Natural killer cell (primary cell): ENCODE data around the gene DDR1. TPM values are rescaled to one million over a fixed set of nuclear protein-coding genes. Genes with fewer than 3 reads are reported as not detected.

Source experiments
- ATAC-seq, 3 donors: fragments of 150-1000 bp in 2 of 3; fragments of 200-7000 bp in 1 of 3; cut with Tn5 transposase; 1 replicate in 1 of 3; 2 replicates in 2 of 3; pipeline ENCODE4 v1.10.0; 2021; ENCODE audit warnings: mild to moderate bottlenecking in 2 of 3, moderate library complexity in 2 of 3
- DNase-seq, 2 donors: peaks; one replicate each; pipeline versions ENCODE4 v3.0.0 to v3.0.0-alpha.2; 2013 to 2021; ENCODE audit warnings: mixed read lengths in 1 of 2
- H3K27ac ChIP-seq: one replicate; pipeline ENCODE4 v1.5.1; 2013; ENCODE audit warnings: mild to moderate bottlenecking, low read length
- H3K27me3 ChIP-seq: one replicate; pipeline ENCODE4 v1.6.1; 2013; ENCODE audit warnings: low read length; ENCODE audit not compliant: control insufficient read depth, insufficient read depth
- H3K36me3 ChIP-seq: one replicate; pipeline ENCODE4 v1.6.1; 2013; ENCODE audit warnings: low read length; ENCODE audit not compliant: control insufficient read depth, insufficient read depth
- H3K4me1 ChIP-seq: one replicate; pipeline ENCODE4 v1.6.1; 2013; ENCODE audit warnings: low read length; ENCODE audit not compliant: control insufficient read depth, insufficient read depth
- H3K4me3 ChIP-seq: one replicate; pipeline ENCODE4 v1.5.1; 2013; ENCODE audit warnings: low read length
- H3K9me3 ChIP-seq: one replicate; pipeline ENCODE4 v1.6.1; 2013; ENCODE audit warnings: low read length; ENCODE audit not compliant: control insufficient read depth, insufficient read depth
- H3K27ac Mint-ChIP-seq, 2 donors: one replicate each; pipeline ENCODE4 v1.8.0; 2022; ENCODE audit warnings: mild to moderate bottlenecking in 2 of 2, mixed read lengths in 2 of 2, moderate library complexity in 1 of 2
- H3K27me3 Mint-ChIP-seq, 2 donors: one replicate each; pipeline ENCODE4 v1.8.0; 2022; ENCODE audit warnings: low read depth in 2 of 2, mixed read lengths in 2 of 2
- H3K36me3 Mint-ChIP-seq: one replicate; pipeline ENCODE4 v1.8.0; 2022; ENCODE audit warnings: mixed read lengths
- H3K4me1 Mint-ChIP-seq, 2 donors: one replicate each; pipeline ENCODE4 v1.8.0; 2022; ENCODE audit warnings: mixed read lengths in 2 of 2
- H3K4me3 Mint-ChIP-seq: one replicate; pipeline ENCODE4 v1.8.0; 2022; ENCODE audit warnings: mild to moderate bottlenecking, moderate library complexity, mixed read lengths
- H3K9me3 Mint-ChIP-seq, 2 donors: one replicate each; pipeline ENCODE4 v1.8.0; 2022; ENCODE audit warnings: mixed read lengths in 2 of 2
- WGBS: methylation state at CpG from one replicate; pipeline ENCODE4 v1.1.7; 2013; ENCODE audit warnings: missing lambda C conversion rate; ENCODE audit not compliant: insufficient coverage; 5-methylcytosine and 5-hydroxymethylcytosine counted together
- intact Hi-C: fragments of 100-400 bp; cut with micrococcal nuclease; formaldehyde crosslinking; loops from one replicate; pipeline ENCODE4 v1.14.2; 2022
- total RNA-seq, 4 donors: library from RNA; stranded (reverse); fragments of 120-200 nt in 1 of 4; gene quantifications; one replicate each; pipeline versions ENCODE4 v1.2.3 to v1.2.4, GENCODE V29; 2013 to 2022
- TF ChIP-seq, protein P1 (sequence below): fragments of 200-600 bp; IDR thresholded peaks from one replicate; pipeline ENCODE4 v1.8.0; 2022; ENCODE audit warnings: antibody characterized with exemption

The DDR1 gene
- total RNA-seq, 3 donors from 2014 or later (not counting 1 experiment from before 2014, with no cell fraction given), result 2.6 to 7.4 (median 5.2) TPM

DNA sequence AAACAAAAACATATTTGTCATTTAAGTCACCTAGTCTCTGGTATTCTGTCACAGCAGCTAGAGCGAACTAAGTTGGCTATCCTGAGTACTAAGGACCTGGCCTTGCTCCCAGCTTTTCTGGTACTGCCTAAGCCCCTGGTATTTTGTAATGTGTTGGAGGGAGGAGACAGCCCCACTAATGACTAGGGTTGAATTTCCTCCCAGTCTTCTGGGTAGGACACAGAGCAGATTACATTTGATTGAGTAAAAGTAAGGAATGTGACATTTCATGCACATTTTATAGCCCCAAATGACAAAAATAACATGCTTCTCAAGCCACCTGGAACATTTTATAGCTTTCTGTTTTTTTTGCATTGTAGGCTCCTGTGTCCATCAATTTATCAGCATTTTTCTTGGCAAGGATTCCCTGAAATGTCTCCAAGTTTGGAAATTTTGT, 47.9 kb upstream of the DDR1 start:
- Mint-ChIP-seq H3K36me3 (no peaks in the 10 kb centered on the region), H3K4me1 (peaks cover 7 to 26% of the 10 kb centered on the region in 2 donors), H3K9me3 (no peaks in the 10 kb centered on the region), H3K27me3 (peaks cover 0 to 8% of the 10 kb centered on the region in 2 donors), H3K27ac (no peak overlapping the region), H3K4me3 (no peak overlapping the region)
- TF ChIP-seq, protein P1, sequence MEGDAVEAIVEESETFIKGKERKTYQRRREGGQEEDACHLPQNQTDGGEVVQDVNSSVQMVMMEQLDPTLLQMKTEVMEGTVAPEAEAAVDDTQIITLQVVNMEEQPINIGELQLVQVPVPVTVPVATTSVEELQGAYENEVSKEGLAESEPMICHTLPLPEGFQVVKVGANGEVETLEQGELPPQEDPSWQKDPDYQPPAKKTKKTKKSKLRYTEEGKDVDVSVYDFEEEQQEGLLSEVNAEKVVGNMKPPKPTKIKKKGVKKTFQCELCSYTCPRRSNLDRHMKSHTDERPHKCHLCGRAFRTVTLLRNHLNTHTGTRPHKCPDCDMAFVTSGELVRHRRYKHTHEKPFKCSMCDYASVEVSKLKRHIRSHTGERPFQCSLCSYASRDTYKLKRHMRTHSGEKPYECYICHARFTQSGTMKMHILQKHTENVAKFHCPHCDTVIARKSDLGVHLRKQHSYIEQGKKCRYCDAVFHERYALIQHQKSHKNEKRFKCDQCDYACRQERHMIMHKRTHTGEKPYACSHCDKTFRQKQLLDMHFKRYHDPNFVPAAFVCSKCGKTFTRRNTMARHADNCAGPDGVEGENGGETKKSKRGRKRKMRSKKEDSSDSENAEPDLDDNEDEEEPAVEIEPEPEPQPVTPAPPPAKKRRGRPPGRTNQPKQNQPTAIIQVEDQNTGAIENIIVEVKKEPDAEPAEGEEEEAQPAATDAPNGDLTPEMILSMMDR, result no peak
- Histone ChIP-seq H3K4me3 (no peak overlapping the region), H3K4me1 (peaks cover 28% of the 10 kb centered on the region), H3K27ac (no peak overlapping the region), H3K27me3 (no peaks in the 10 kb centered on the region), H3K9me3 (no peaks in the 10 kb centered on the region), H3K36me3 (no peaks in the 10 kb centered on the region)
- DNase-seq (no peak), ATAC-seq (no peak)
- intact Hi-C loops, result no loop called here
- no CpG with 5 or more reads among the region's 1 CpG for whole genome bisulfite sequencing

DNA sequence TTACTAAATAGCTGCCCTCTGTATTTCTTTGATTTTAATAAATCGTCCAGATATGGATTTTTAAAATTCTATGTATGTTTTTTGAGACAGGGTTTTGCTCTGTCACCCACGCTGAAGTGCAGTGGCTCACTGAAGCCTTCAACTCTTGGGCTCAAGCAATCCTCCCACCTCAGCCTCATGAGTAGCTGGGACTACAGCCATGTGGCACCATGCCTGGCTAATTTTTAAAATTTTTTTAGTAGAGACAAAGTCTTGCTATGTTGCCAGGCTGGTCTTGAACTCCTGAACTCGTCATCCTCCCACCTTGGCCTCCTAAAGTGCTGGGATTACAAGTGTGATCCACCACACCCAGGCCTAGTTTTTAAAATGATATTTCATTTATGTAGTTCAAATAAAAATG, 47.4 kb upstream of the DDR1 start:
- Mint-ChIP-seq H3K27me3 (peaks cover 0 to 4% of the 10 kb centered on the region in 2 donors), H3K9me3 (no peaks in the 10 kb centered on the region), H3K36me3 (no peaks in the 10 kb centered on the region), H3K4me3 (no peak overlapping the region), H3K4me1 (peaks cover 12 to 27% of the 10 kb centered on the region in 2 donors), H3K27ac (no peak overlapping the region)
- no peaks in the 10 kb centered on the region for H3K36me3 ChIP-seq
- DNase-seq (no peak), ATAC-seq (no peak)
- no peaks in the 10 kb centered on the region for H3K27me3 ChIP-seq
- no peaks in the 10 kb centered on the region for H3K9me3 ChIP-seq
- intact Hi-C loops, result no loop called here
- no peak overlapping the region for H3K27ac ChIP-seq
- peaks cover 32% of the 10 kb centered on the region for H3K4me1 ChIP-seq
- no peak overlapping the region for H3K4me3 ChIP-seq
- WGBS, result 88% methylated on average over 2 of the region's 3 CpGs
- TF ChIP-seq, protein P1, result no peak

DNA sequence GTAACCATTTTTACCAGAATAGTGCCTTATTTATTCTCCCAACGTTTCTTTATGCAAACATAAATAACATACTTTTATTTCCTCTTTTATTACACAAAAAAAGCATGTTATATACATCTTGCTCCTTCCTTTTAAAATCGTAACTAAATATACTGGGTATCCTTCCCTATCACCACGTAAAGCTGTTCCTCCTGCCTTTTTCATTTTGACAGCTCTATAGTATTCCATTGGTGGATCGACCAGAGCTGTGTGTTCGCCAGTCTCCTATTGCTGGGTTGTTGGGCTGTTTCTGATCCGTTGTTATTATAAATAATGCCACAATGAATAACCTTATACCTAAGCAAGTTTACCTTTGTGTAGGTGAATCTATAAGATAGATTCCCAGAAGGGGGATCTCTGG, 46.9 kb upstream of the DDR1 start:
- H3K4me1 ChIP-seq, result peaks cover 36% of the 10 kb centered on the region
- no peak overlapping the region for H3K27ac Mint-ChIP-seq
- H3K4me1 Mint-ChIP-seq, result peaks cover 15 to 30% of the 10 kb centered on the region in 2 donors
- no peak for ATAC-seq
- H3K36me3 Mint-ChIP-seq, result no peaks in the 10 kb centered on the region
- no peak overlapping the region for H3K4me3 Mint-ChIP-seq
- peaks cover 0 to 4% of the 10 kb centered on the region in 2 donors for H3K27me3 Mint-ChIP-seq
- WGBS, result 69% methylated on average over 3 of the region's 6 CpGs
- no peaks in the 10 kb centered on the region for H3K9me3 ChIP-seq
- H3K36me3 ChIP-seq, result no peaks in the 10 kb centered on the region
- no peaks in the 10 kb centered on the region for H3K9me3 Mint-ChIP-seq
- TF ChIP-seq, protein P1, result no peak
- intact Hi-C loops, result no loop called here
- no peak for DNase-seq
- H3K4me3 ChIP-seq, result no peak overlapping the region
- H3K27me3 ChIP-seq, result no peaks in the 10 kb centered on the region
- H3K27ac ChIP-seq, result no peak overlapping the region

DNA sequence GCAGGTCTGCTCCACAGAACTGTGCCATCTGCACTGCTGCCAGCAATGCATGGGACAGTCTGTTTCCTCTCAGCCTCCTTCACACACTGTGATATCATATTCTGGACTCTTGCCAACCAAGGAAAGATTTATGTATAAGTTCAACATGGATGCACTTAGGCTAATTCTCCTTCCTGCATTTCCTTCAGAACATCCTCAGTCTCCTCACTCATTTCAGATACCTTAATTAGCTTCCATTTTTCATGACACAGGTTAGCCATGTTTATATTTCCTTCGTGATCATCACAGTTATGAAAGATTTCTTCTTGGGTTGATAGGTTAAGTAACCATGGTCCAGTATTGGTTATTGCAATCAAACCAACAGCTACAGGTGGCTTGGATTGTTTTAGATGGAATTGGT, 46.4 kb upstream of the DDR1 start:
- H3K36me3 ChIP-seq, result no peaks in the 10 kb centered on the region
- H3K9me3 ChIP-seq, result no peaks in the 10 kb centered on the region
- DNase-seq, result no peak
- Mint-ChIP-seq H3K27ac (no peak overlapping the region), H3K4me1 (peaks cover 15 to 34% of the 10 kb centered on the region in 2 donors), H3K4me3 (no peak overlapping the region), H3K27me3 (peaks cover 0 to 4% of the 10 kb centered on the region in 2 donors), H3K9me3 (no peaks in the 10 kb centered on the region), H3K36me3 (no peaks in the 10 kb centered on the region)
- H3K27me3 ChIP-seq, result no peaks in the 10 kb centered on the region
- WGBS, result no CpG with 5 or more reads among the region's 1 CpG
- H3K4me1 ChIP-seq, result peaks cover 41% of the 10 kb centered on the region
- TF ChIP-seq, protein P1, result no peak
- no peak overlapping the region for H3K27ac ChIP-seq
- intact Hi-C loops, result no loop called here
- H3K4me3 ChIP-seq, result no peak overlapping the region
- ATAC-seq, result no peak
